ENCODE data around the gene KIF4B.

The KIF4B gene

DNA sequence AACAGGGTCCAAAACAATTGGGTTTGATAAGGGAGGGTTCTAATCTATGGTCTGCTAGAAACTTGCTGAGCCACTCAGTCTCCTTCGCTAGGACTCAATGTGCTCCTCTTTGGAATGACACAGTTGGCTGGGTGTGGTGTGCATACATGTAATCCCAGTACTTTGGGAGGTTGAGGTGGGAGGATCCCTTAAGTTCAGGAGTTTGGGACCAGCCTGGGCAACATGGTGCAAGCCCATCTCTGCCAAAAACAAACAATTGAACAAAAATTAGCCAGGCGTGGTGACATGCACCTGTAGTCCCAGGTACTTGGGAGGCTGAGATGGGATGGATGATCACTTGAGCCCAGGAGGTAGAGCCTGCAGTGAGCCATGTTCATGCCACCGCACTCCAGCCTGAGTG is 2.7 kb upstream of the KIF4B start:
- DNase-seq (ENCODE audit: low spot score), result no peak
- no peak overlapping the region for H3K18ac ChIP-seq (ENCODE audit: low read length)
- H3K9ac ChIP-seq (ENCODE audit: low read depth, low read length, poor library complexity), result no peak overlapping the region
- no peak overlapping the region for H3K4ac ChIP-seq (ENCODE audit: low read length)
- H2BK5ac ChIP-seq (ENCODE audit: low read length), result no peak overlapping the region
- H3K9me3 ChIP-seq (replicated peaks in 1 of 2; ENCODE audit: control insufficient read depth in 2 of 2, insufficient read depth in 1 of 2, low read depth in 1 of 2, low read length in 2 of 2), result peaks cover 0 to 1% of the 10 kb centered on the region in 2 donors
- H3K79me1 ChIP-seq (ENCODE audit: low read depth, low read length), result no peaks in the 10 kb centered on the region
- no peak overlapping the region for H3K14ac ChIP-seq (ENCODE audit: low read length)
- H3K4me1 ChIP-seq (ENCODE audit: control insufficient read depth in 2 of 2, insufficient read depth in 1 of 2, low read depth in 1 of 2, low read length in 2 of 2), result peaks cover 0 to 2% of the 10 kb centered on the region in 2 donors
- H2BK12ac ChIP-seq (ENCODE audit: low read length), result no peak overlapping the region
- peaks cover 0 to 4% (median 0%) of the 10 kb centered on the region in 3 experiments for H3K27me3 ChIP-seq (ENCODE audit: control insufficient read depth in 3 of 3, insufficient read depth in 3 of 3, low read depth in 1 of 3, low read length in 3 of 3)
- H2AK5ac ChIP-seq (ENCODE audit: low read depth, low read length), result no peak overlapping the region
- H2BK120ac ChIP-seq (ENCODE audit: low read depth, low read length), result no peak overlapping the region
- H3K36me3 ChIP-seq (replicated peaks in 1 of 2; ENCODE audit: control insufficient read depth in 2 of 2, insufficient read depth in 2 of 2, low read length in 2 of 2), result no peaks in the 10 kb centered on the region
- no peak overlapping the region for H3K27ac ChIP-seq (replicated peaks; ENCODE audit: low read length)
- WGBS, 2 donors (ENCODE audit: extremely low coverage in 2 of 2, insufficient read length in 2 of 2, insufficient replicate concordance in 1 of 2), result no CpG with 5 or more reads among the region's 3 CpGs
- H3K23ac ChIP-seq (ENCODE audit: low read depth, low read length, poor library complexity), result no peak overlapping the region
- no peak overlapping the region for H3K4me3 ChIP-seq (ENCODE audit: low read length in 2 of 2)
- H3K4me2 ChIP-seq (ENCODE audit: insufficient read depth, low read length, poor library complexity, severe bottlenecking), result no peak overlapping the region
- no peak overlapping the region for H2BK15ac ChIP-seq (ENCODE audit: low read length)
- no peak overlapping the region for H4K8ac ChIP-seq (ENCODE audit: low read depth, low read length)
- no peak overlapping the region for H4K91ac ChIP-seq (ENCODE audit: low read depth, low read length, poor library complexity)
- H2AFZ ChIP-seq (ENCODE audit: low read length), result no peak overlapping the region

DNA sequence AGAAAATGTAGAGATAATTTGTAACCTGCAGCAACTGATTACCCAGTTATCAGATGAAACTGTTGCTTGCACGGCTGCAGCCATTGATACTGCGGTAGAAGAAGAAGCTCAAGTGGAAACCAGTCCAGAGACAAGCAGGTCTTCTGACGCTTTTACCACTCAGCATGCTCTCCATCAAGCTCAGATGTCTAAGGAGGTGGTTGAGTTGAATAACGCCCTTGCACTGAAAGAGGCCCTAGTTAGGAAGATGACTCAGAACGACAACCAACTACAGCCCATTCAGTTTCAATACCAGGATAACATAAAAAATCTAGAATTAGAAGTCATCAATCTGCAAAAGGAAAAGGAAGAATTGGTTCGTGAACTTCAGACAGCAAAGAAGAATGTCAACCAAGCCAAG is 1.7 kb downstream of the KIF4B start:
- no CpG with 5 or more reads among the region's 6 CpGs for WGBS, 2 donors (ENCODE audit: extremely low coverage in 2 of 2, insufficient read length in 2 of 2, insufficient replicate concordance in 1 of 2)
- Histone ChIP-seq H2BK120ac (ENCODE audit: low read depth, low read length) (no peak overlapping the region), H4K8ac (ENCODE audit: low read depth, low read length) (no peak overlapping the region), H3K4ac (ENCODE audit: low read length) (no peak overlapping the region), H2AK5ac (ENCODE audit: low read depth, low read length) (no peak overlapping the region), H3K36me3 (replicated peaks in 1 of 2; ENCODE audit: control insufficient read depth in 2 of 2, insufficient read depth in 2 of 2, low read length in 2 of 2) (no peaks in the 10 kb centered on the region), H3K18ac (ENCODE audit: low read length) (no peak overlapping the region), H3K4me2 (ENCODE audit: insufficient read depth, low read length, poor library complexity, severe bottlenecking) (no peak overlapping the region), H3K27ac (replicated peaks; ENCODE audit: low read length) (no peak overlapping the region), H2BK15ac (ENCODE audit: low read length) (no peak overlapping the region), H2AFZ (ENCODE audit: low read length) (no peak overlapping the region), H3K27me3 (ENCODE audit: control insufficient read depth in 3 of 3, insufficient read depth in 3 of 3, low read depth in 1 of 3, low read length in 3 of 3) (peaks cover 0 to 4% (median 0%) of the 10 kb centered on the region in 3 experiments), H3K9me3 (replicated peaks in 1 of 2; ENCODE audit: control insufficient read depth in 2 of 2, insufficient read depth in 1 of 2, low read depth in 1 of 2, low read length in 2 of 2) (peaks cover 0 to 1% of the 10 kb centered on the region in 2 donors), H3K9ac (ENCODE audit: low read depth, low read length, poor library complexity) (no peak overlapping the region), H3K4me1 (ENCODE audit: control insufficient read depth in 2 of 2, insufficient read depth in 1 of 2, low read depth in 1 of 2, low read length in 2 of 2) (no peaks in the 10 kb centered on the region), H4K91ac (ENCODE audit: low read depth, low read length, poor library complexity) (no peak overlapping the region), H2BK5ac (ENCODE audit: low read length) (no peak overlapping the region), H3K79me1 (ENCODE audit: low read depth, low read length) (no peaks in the 10 kb centered on the region), H3K14ac (ENCODE audit: low read length) (no peak overlapping the region), H2BK12ac (ENCODE audit: low read length) (no peak overlapping the region), H3K23ac (ENCODE audit: low read depth, low read length, poor library complexity) (no peak overlapping the region), H3K4me3 (ENCODE audit: low read length in 2 of 2) (no peak overlapping the region)
- DNase-seq (ENCODE audit: low spot score), result no peak

DNA sequence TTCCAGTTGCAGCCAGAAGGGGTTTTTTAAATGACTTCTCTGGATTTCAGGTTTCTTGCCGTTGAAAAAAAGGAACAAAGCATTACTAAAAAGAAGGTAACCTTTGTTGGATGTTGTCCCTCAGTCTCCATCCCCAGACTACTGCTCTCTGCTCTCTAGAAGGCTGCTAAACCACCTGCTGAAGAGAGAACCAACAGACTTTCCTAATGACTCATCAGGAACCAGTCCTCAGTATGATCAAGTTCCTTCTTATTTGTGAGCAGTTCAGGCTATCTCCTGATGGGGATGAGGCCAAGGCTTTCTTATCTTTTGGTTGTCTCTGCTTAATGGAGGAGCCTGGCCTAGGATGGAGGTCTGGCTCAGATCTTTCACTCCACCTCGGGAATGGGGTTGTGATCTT is 4.1 kb downstream of the KIF4B start:
- DNase-seq (ENCODE audit: low spot score), result no peak
- H3K9ac ChIP-seq (ENCODE audit: low read depth, low read length, poor library complexity), result no peak overlapping the region
- H3K4me3 ChIP-seq (ENCODE audit: low read length in 2 of 2), result no peak overlapping the region
- H3K36me3 ChIP-seq (replicated peaks in 1 of 2; ENCODE audit: control insufficient read depth in 2 of 2, insufficient read depth in 2 of 2, low read length in 2 of 2), result no peaks in the 10 kb centered on the region
- peaks cover 0 to 1% of the 10 kb centered on the region in 2 donors for H3K9me3 ChIP-seq (replicated peaks in 1 of 2; ENCODE audit: control insufficient read depth in 2 of 2, insufficient read depth in 1 of 2, low read depth in 1 of 2, low read length in 2 of 2)
- no peak overlapping the region for H3K18ac ChIP-seq (ENCODE audit: low read length)
- H3K23ac ChIP-seq (ENCODE audit: low read depth, low read length, poor library complexity), result no peak overlapping the region
- no peak overlapping the region for H4K8ac ChIP-seq (ENCODE audit: low read depth, low read length)
- no peak overlapping the region for H3K14ac ChIP-seq (ENCODE audit: low read length)
- H2BK15ac ChIP-seq (ENCODE audit: low read length), result no peak overlapping the region
- H2AK5ac ChIP-seq (ENCODE audit: low read depth, low read length), result no peak overlapping the region
- H3K79me1 ChIP-seq (ENCODE audit: low read depth, low read length), result no peaks in the 10 kb centered on the region
- H2BK5ac ChIP-seq (ENCODE audit: low read length), result no peak overlapping the region
- H3K27me3 ChIP-seq (ENCODE audit: control insufficient read depth in 3 of 3, insufficient read depth in 3 of 3, low read depth in 1 of 3, low read length in 3 of 3), result no peaks in the 10 kb centered on the region
- H3K27ac ChIP-seq (replicated peaks; ENCODE audit: low read length), result no peak overlapping the region
- WGBS, 2 donors (ENCODE audit: extremely low coverage in 2 of 2, insufficient read length in 2 of 2, insufficient replicate concordance in 1 of 2), result no CpG with 5 or more reads among the region's 2 CpGs
- no peak overlapping the region for H2BK12ac ChIP-seq (ENCODE audit: low read length)
- H3K4me2 ChIP-seq (ENCODE audit: insufficient read depth, low read length, poor library complexity, severe bottlenecking), result no peak overlapping the region
- no peak overlapping the region for H3K4ac ChIP-seq (ENCODE audit: low read length)
- H4K91ac ChIP-seq (ENCODE audit: low read depth, low read length, poor library complexity), result no peak overlapping the region
- no peak overlapping the region for H2BK120ac ChIP-seq (ENCODE audit: low read depth, low read length)
- no peak overlapping the region for H2AFZ ChIP-seq (ENCODE audit: low read length)
- no peaks in the 10 kb centered on the region for H3K4me1 ChIP-seq (ENCODE audit: control insufficient read depth in 2 of 2, insufficient read depth in 1 of 2, low read depth in 1 of 2, low read length in 2 of 2)

DNA sequence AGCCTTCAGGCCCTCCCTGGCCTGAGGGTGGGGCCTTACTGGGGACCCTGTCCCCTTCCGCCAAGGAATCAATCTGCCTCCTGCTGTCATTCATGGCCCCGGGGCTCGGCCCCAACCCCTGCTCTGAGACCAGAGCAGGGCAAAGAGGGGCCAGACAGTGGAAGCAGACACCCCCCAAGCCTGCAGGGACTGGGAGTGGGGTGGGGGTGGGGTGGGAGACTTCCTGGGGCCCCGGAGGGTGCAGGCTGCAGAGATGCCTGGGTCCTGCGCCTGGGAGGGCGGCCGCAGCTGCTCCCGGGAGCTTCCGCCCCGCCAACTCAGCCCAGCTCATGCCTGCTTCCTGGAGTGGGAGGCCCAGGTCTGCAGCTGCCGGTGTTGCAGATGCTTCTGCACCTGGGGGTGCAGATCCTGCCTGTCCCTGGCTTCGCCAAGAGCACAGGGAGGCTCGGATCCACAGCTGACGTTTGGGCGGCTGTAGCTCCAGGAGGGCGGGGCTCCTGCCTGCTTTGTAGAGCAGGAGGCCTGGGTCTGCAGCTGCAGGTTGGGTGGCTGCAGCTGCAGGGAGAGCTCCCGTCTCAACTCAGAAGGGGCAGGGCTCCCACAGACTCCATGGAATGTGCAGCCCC is 6.2 kb downstream of the KIF4B start:
- no peak overlapping the region for H3K9ac ChIP-seq (ENCODE audit: low read depth, low read length, poor library complexity)
- no peak overlapping the region for H3K4me2 ChIP-seq (ENCODE audit: insufficient read depth, low read length, poor library complexity, severe bottlenecking)
- H3K18ac ChIP-seq (ENCODE audit: low read length), result peak overlapping the region; percentile 42
- H2AK5ac ChIP-seq (ENCODE audit: low read depth, low read length), result no peak overlapping the region
- H3K9me3 ChIP-seq (replicated peaks in 1 of 2; ENCODE audit: control insufficient read depth in 2 of 2, insufficient read depth in 1 of 2, low read depth in 1 of 2, low read length in 2 of 2), result peaks cover 0 to 1% of the 10 kb centered on the region in 2 donors
- H4K91ac ChIP-seq (ENCODE audit: low read depth, low read length, poor library complexity), result no peak overlapping the region
- peaks cover 0 to 1% (median 0%) of the 10 kb centered on the region in 3 experiments for H3K27me3 ChIP-seq (ENCODE audit: control insufficient read depth in 3 of 3, insufficient read depth in 3 of 3, low read depth in 1 of 3, low read length in 3 of 3)
- H3K4ac ChIP-seq (ENCODE audit: low read length), result no peak overlapping the region
- no CpG with 5 or more reads among the region's 17 CpGs for WGBS, 2 donors (ENCODE audit: extremely low coverage in 2 of 2, insufficient read length in 2 of 2, insufficient replicate concordance in 1 of 2)
- no peak overlapping the region for H2BK15ac ChIP-seq (ENCODE audit: low read length)
- H3K14ac ChIP-seq (ENCODE audit: low read length), result no peak overlapping the region
- no peak for DNase-seq (ENCODE audit: low spot score)
- no peak overlapping the region for H4K8ac ChIP-seq (ENCODE audit: low read depth, low read length)
- H3K4me3 ChIP-seq (ENCODE audit: low read length in 2 of 2), result no peak overlapping the region
- H3K27ac ChIP-seq (replicated peaks; ENCODE audit: low read length), result no peak overlapping the region
- no peak overlapping the region for H2BK5ac ChIP-seq (ENCODE audit: low read length)
- H2AFZ ChIP-seq (ENCODE audit: low read length), result no peak overlapping the region
- no peak overlapping the region for H2BK120ac ChIP-seq (ENCODE audit: low read depth, low read length)
- H3K4me1 ChIP-seq (ENCODE audit: control insufficient read depth in 2 of 2, insufficient read depth in 1 of 2, low read depth in 1 of 2, low read length in 2 of 2), result no peaks in the 10 kb centered on the region
- no peak overlapping the region for H2BK12ac ChIP-seq (ENCODE audit: low read length)
- H3K23ac ChIP-seq (ENCODE audit: low read depth, low read length, poor library complexity), result no peak overlapping the region
- H3K36me3 ChIP-seq (replicated peaks in 1 of 2; ENCODE audit: control insufficient read depth in 2 of 2, insufficient read depth in 2 of 2, low read length in 2 of 2), result no peaks in the 10 kb centered on the region
- H3K79me1 ChIP-seq (ENCODE audit: low read depth, low read length), result no peaks in the 10 kb centered on the region

Data from neuronal stem cell (in vitro differentiated cells).